ENCODE measurements around the gene CDC14B. TPM values are rescaled to one million over a fixed set of nuclear protein-coding genes. Genes with fewer than 3 reads are reported as not detected.
A peak's percentile ranks its signal among the peaks of the same experiment; 100 is the strongest.

The CDC14B gene
- total and polyA plus RNA-seq, 2 of the 4 experiments (the other 2 are of a cell fraction): 9.7 to 26.3 TPM

GRCh38 chr9:96618209-96619123 lies 1.2 kb downstream of the CDC14B start:
- dilution Hi-C loops (cut with HindIII; ENCODE audit: low sequenced_read_pairs, unreplicated experiment): no loop called here
- WGBS, 2 experiments (ENCODE audit: extremely low coverage in 2 of 2, insufficient read length in 1 of 2): 5% methylated on average over 39 of the region's 69 CpGs; no CpG with 5 or more reads in 1 of the 2 experiments
- Histone ChIP-seq H2BK5ac (ENCODE audit: low read depth, low read length, poor library complexity, severe bottlenecking) (no peak overlapping the region), H3K9me1 (ENCODE audit: insufficient read depth, low read length) (peaks cover 5% of the 10 kb centered on the region; the same call in 1 of the 2 replicates), H2BK20ac (ENCODE audit: low read depth, low read length) (0 out of 2 replicates have a peak overlapping the region, but pooled peaks have one; percentile 33), H4K8ac (ENCODE audit: low read depth in 2 of 2, low read length in 2 of 2) (no peak overlapping the region; a peak in 1 of 4 replicates), H3K27me3 (ENCODE audit: control insufficient read depth, insufficient read depth, low read length) (no peaks in the 10 kb centered on the region), H3K23ac (ENCODE audit: low read depth, low read length) (peak overlapping the region; percentile 76), H4K20me1 (ENCODE audit: insufficient read depth, low read length) (peaks cover 8% of the 10 kb centered on the region; the same call in 1 of the 2 replicates), H2BK15ac (ENCODE audit: low read depth, low read length) (no peak overlapping the region), H3K27ac (ENCODE audit: insufficient read depth, low read length) (peak overlapping the region; percentile 12; the same call in 1 of the 2 replicates), H2AFZ (replicated peaks; ENCODE audit: low read length, poor library complexity) (peak overlapping the region; percentile 89), H2AK5ac (ENCODE audit: low read depth, low read length) (peak overlapping the region; percentile 59; the same call in 1 of the 2 replicates), H3K18ac (ENCODE audit: low read depth, low read length) (no peak overlapping the region; the same call in 1 of the 2 replicates), H3K56ac (ENCODE audit: extremely low read depth, insufficient read depth, low read length) (peak overlapping the region; percentile 43), H3K36me3 (ENCODE audit: control insufficient read depth, insufficient read depth, low read length) (no peaks in the 10 kb centered on the region), H4K5ac (ENCODE audit: low read depth, low read length) (no peak overlapping the region), H2AK9ac (replicated peaks; ENCODE audit: low read depth, low read length, poor library complexity) (peak overlapping the region; percentile 60), H3K9me3 (ENCODE audit: control insufficient read depth, insufficient read depth, low read length) (no peaks in the 10 kb centered on the region), H3K79me1 (ENCODE audit: low read depth in 1 of 2, low read length in 2 of 2) (peaks cover 10 to 33% of the 10 kb centered on the region in 2 experiments), H3K14ac (replicated peaks; ENCODE audit: low read depth, low read length) (peak overlapping the region; percentile 77), H2BK120ac (ENCODE audit: low read depth, low read length) (peak overlapping the region; percentile 36), H4K91ac (ENCODE audit: insufficient read depth, low read depth, low read length) (peak overlapping the region; percentile 14; the same call in 1 of the 2 replicates), H3K4ac (ENCODE audit: low read depth, low read length) (peak overlapping the region; percentile 82), H3K4me1 (ENCODE audit: control insufficient read depth, insufficient read depth, low read length) (peaks cover 5% of the 10 kb centered on the region; the same call in 1 of the 2 replicates), H3K4me3 (ENCODE audit: insufficient read depth, low read depth, low read length) (peak overlapping the region; percentile 88), H3K9ac (ENCODE audit: low read depth, low read length) (peak overlapping the region; percentile 49), H3K4me2 (ENCODE audit: low read depth, low read length) (peak overlapping the region; percentile 83)
- POLR2A ChIA-PET (ENCODE audit: unreplicated experiment): interaction anchor here (0.6 kb wide), 1 partner anchor 141 kb away, joined by 3 read pairs; no protein-coding TSS in a partner anchor
- BruUV-seq (replicated peaks): no TSS peak
- TF ChIP-seq RAD21 (IDR thresholded peaks at IDR 0.05; ENCODE audit: low read length): peak; percentile 17; the same call in 1 of the 2 replicates
- no peak for TF ChIP-seq SMC3 (IDR thresholded peaks at IDR 0.05; ENCODE audit: low read depth, low read length)
- peak; percentile 17; the same call in 1 of the 2 replicates for TF ChIP-seq FOS (IDR thresholded peaks at IDR 0.05; ENCODE audit: low read depth, low read length)
- peak; percentile 21; the same call in 1 of the 2 replicates for TF ChIP-seq CEBPB (IDR thresholded peaks at IDR 0.05; ENCODE audit: low read depth, low read length)
- TF ChIP-seq BHLHE40 (IDR thresholded peaks at IDR 0.05; ENCODE audit: low read depth, low read length): peak; percentile 73
- TF ChIP-seq POLR2A (IDR thresholded peaks at IDR 0.05; ENCODE audit: low read depth, low read length): peak; percentile 59
- TF ChIP-seq RFX5 (IDR thresholded peaks at IDR 0.05; ENCODE audit: low read depth, low read length): no peak
- TF ChIP-seq MAFK (IDR thresholded peaks at IDR 0.05; ENCODE audit: low read depth, low read length): peak; percentile 58
- intact Hi-C loops (cut with micrococcal nuclease): loop anchor here (1.0 kb wide), 1 partner anchor 200 kb away; the partner anchor contains the start of gene ZNF367
- in situ Hi-C loops (cut with MboI; ENCODE audit: low sequenced_read_pairs): no loop called here
- CTCF ChIA-PET: interaction anchor here (0.6 to 0.7 kb wide), 2 partner anchors 12 to 29 kb away, joined by 3 to 4 read pairs; no protein-coding TSS in a partner anchor
- DNase-seq: peak; percentile 54
- peak; percentile 36 for ATAC-seq (ENCODE audit: low read depth)

Measured in IMR-90 (cell line).